CD14-positive monocyte (primary cell): ENCODE data around the gene GLT6D1. TPM values are rescaled to one million over a fixed set of nuclear protein-coding genes. Genes with fewer than 3 reads are reported as not detected.
A peak's percentile ranks its signal among the peaks of the same experiment; 100 is the strongest.

Source experiments
- DNase-seq, 3 donors: peaks; one replicate each; pipeline ENCODE4 v3.0.0-alpha.2; 2011 to 2022
- H2AFZ ChIP-seq: 2 replicates; pipeline ENCODE4 v1.6.0; 2012; ENCODE audit warnings: mild to moderate bottlenecking, low read depth, low read length, inconsistent platforms; ENCODE audit not compliant: insufficient read depth, poor library complexity, severe bottlenecking
- H3K27ac ChIP-seq, 2 donors: 1 replicate in 1 of 2; 2 replicates in 1 of 2; pipeline ENCODE4 v1.5.1; 2012 to 2013; ENCODE audit warnings: low read length in 2 of 2, control low read depth in 1 of 2, inconsistent platforms in 1 of 2, low read depth in 1 of 2, mild to moderate bottlenecking in 1 of 2
- H3K27me3 ChIP-seq, 2 donors: one replicate each; pipeline versions ENCODE4 v1.6.0 to v1.6.1; 2011 to 2013; ENCODE audit warnings: low read length in 2 of 2; ENCODE audit not compliant: control insufficient read depth in 2 of 2, insufficient read depth in 2 of 2
- H3K36me3 ChIP-seq, 2 donors: replicated peaks in 1 of 2; 1 replicate in 1 of 2; 2 replicates in 1 of 2; pipeline versions ENCODE4 v1.5.1 to v1.6.1; 2012 to 2013; ENCODE audit warnings: low read length in 2 of 2, control low read depth in 1 of 2, inconsistent platforms in 1 of 2, mild to moderate bottlenecking in 1 of 2; ENCODE audit not compliant: insufficient read depth in 2 of 2, control insufficient read depth in 1 of 2
- H3K4me1 ChIP-seq, 2 donors: 1 replicate in 1 of 2; 2 replicates in 1 of 2; pipeline versions ENCODE4 v1.5.1 to v1.6.1; 2012 to 2013; ENCODE audit warnings: low read length in 2 of 2, control low read depth in 1 of 2, inconsistent platforms in 1 of 2, mild to moderate bottlenecking in 1 of 2, moderate library complexity in 1 of 2; ENCODE audit not compliant: insufficient read depth in 2 of 2, control insufficient read depth in 1 of 2
- H3K4me2 ChIP-seq: replicated peaks from 2 replicates; pipeline ENCODE3; 2012; ENCODE audit warnings: low read length, moderate library complexity, mild to moderate bottlenecking; ENCODE audit not compliant: poor library complexity, severe bottlenecking; ENCODE audit errors: extremely low read depth
- H3K4me3 ChIP-seq, 3 experiments: fragments of 200-600 bp in 1 of 3; sonication (generic) in 1 of 3; replicated peaks in 1 of 3; 1 replicate in 2 of 3; 2 replicates in 1 of 3; pipeline ENCODE4 v1.5.1; 2011 to 2013; ENCODE audit warnings: low read length in 3 of 3, mild to moderate bottlenecking in 3 of 3, control low read depth in 2 of 3, low read depth in 2 of 3, inconsistent platforms in 1 of 3, moderate library complexity in 1 of 3
- H3K79me2 ChIP-seq: 2 replicates; pipeline ENCODE4 v1.6.0; 2012; ENCODE audit warnings: mild to moderate bottlenecking, control low read depth, inconsistent platforms, low read length, moderate library complexity; ENCODE audit not compliant: insufficient read depth
- H3K9ac ChIP-seq: 2 replicates; pipeline ENCODE4 v1.6.0; 2017; ENCODE audit warnings: low read length, mild to moderate bottlenecking; ENCODE audit not compliant: insufficient read depth, poor library complexity, severe bottlenecking
- H3K9me3 ChIP-seq, 2 donors: replicated peaks in 1 of 2; 1 replicate in 1 of 2; 2 replicates in 1 of 2; pipeline versions ENCODE4 v1.5.1 to v1.6.1; 2012 to 2013; ENCODE audit warnings: low read length in 2 of 2, control low read depth in 1 of 2; ENCODE audit not compliant: control insufficient read depth in 1 of 2, insufficient read depth in 1 of 2
- H4K20me1 ChIP-seq: 2 replicates; pipeline ENCODE4 v1.6.0; 2012; ENCODE audit warnings: mild to moderate bottlenecking, low read length, control low read depth, moderate library complexity; ENCODE audit not compliant: insufficient read depth
- H3K27ac Mint-ChIP-seq, 7 donors: one replicate each; pipeline ENCODE4 v1.8.0; 2020; ENCODE audit warnings: mild to moderate bottlenecking in 7 of 7, mixed read lengths in 7 of 7, moderate library complexity in 6 of 7, inconsistent platforms in 2 of 7
- H3K27me3 Mint-ChIP-seq, 3 donors: one replicate each; pipeline ENCODE4 v1.8.0; 2021 to 2022; ENCODE audit warnings: low read depth in 3 of 3, mild to moderate bottlenecking in 3 of 3, mixed read lengths in 3 of 3, moderate library complexity in 3 of 3, inconsistent platforms in 1 of 3
- H3K36me3 Mint-ChIP-seq, 2 donors: one replicate each; pipeline ENCODE4 v1.8.0; 2020; ENCODE audit warnings: mixed read lengths in 2 of 2, inconsistent platforms in 1 of 2, mild to moderate bottlenecking in 1 of 2
- H3K4me1 Mint-ChIP-seq: one replicate; pipeline ENCODE4 v1.8.0; 2020; ENCODE audit warnings: mild to moderate bottlenecking, mixed read lengths
- H3K4me3 Mint-ChIP-seq, 2 donors: one replicate each; pipeline ENCODE4 v1.8.0; 2020; ENCODE audit warnings: mild to moderate bottlenecking in 2 of 2, mixed read lengths in 2 of 2, moderate library complexity in 1 of 2
- H3K9me3 Mint-ChIP-seq, 7 donors: one replicate each; pipeline ENCODE4 v1.8.0; 2020 to 2022; ENCODE audit warnings: mixed read lengths in 7 of 7, mild to moderate bottlenecking in 6 of 7, moderate library complexity in 6 of 7, inconsistent platforms in 2 of 7
- CTCF ChIP-seq: fragments of 200-600 bp; IDR thresholded peaks from one replicate; pipeline ENCODE4 v1.8.0; 2022; ENCODE audit warnings: antibody characterized with exemption, mild to moderate bottlenecking
- WGBS: methylation state at CpG from one replicate; pipeline ENCODE4 v1.1.5; 2013; ENCODE audit warnings: missing lambda C conversion rate; ENCODE audit not compliant: insufficient coverage; 5-methylcytosine and 5-hydroxymethylcytosine counted together
- intact Hi-C, 2 donors: fragments of 100-400 bp; cut with micrococcal nuclease; formaldehyde crosslinking; loops; one replicate each; pipeline versions ENCODE4 v1.15.0 to v1.15.1; 2023
- polyA plus RNA-seq, 3 donors: library from polyadenylated mRNA; depleted of rRNA in 1 of 3; unstranded in 2 of 3; stranded (reverse) in 1 of 3; fragments of 300-500 nt in 2 of 3; fragments of >200 nt in 1 of 3; fragmentation: Illumina TruSeq in 2 of 3; gene quantifications; 1 replicate in 2 of 3; 2 replicates in 1 of 3; pipeline ENCODE4 v1.2.3, GENCODE V29; 2012 to 2021

GLT6D1 gene
- polyA plus RNA-seq, 3 donors: not detected

GRCh38 chr9:135605238-135605781, 34.0 kb downstream of the GLT6D1 start:
- Mint-ChIP-seq H3K4me3 (peak overlapping the region in 1 of 2 donors; percentile 34), H3K27ac (no peak overlapping the region), H3K27me3 (peaks cover 3 to 9% (median 8%) of the 10 kb centered on the region in 3 donors), H3K36me3 (no peaks in the 10 kb centered on the region), H3K4me1 (no peaks in the 10 kb centered on the region), H3K9me3 (peaks cover 0 to 2% (median 0%) of the 10 kb centered on the region in 7 donors)
- H3K4me1 ChIP-seq: no peaks in the 10 kb centered on the region
- no peak overlapping the region for H2AFZ ChIP-seq
- H3K27me3 ChIP-seq: peaks cover 0 to 1% of the 10 kb centered on the region in 2 donors
- no peak overlapping the region for H3K27ac ChIP-seq
- TF ChIP-seq CTCF: no peak
- intact Hi-C loops: loop anchor here in 1 of 2 donors (10.0 kb wide), 1 partner anchor 679 kb away; no protein-coding TSS in a partner anchor
- WGBS: 84% methylated on average over 10 of the region's 14 CpGs
- no peaks in the 10 kb centered on the region for H4K20me1 ChIP-seq
- H3K4me3 ChIP-seq: no peak overlapping the region
- H3K9ac ChIP-seq: no peak overlapping the region
- no peaks in the 10 kb centered on the region for H3K9me3 ChIP-seq
- no peaks in the 10 kb centered on the region for H3K36me3 ChIP-seq
- H3K4me2 ChIP-seq: no peak overlapping the region
- no peaks in the 10 kb centered on the region for H3K79me2 ChIP-seq
- DNase-seq: no peak

GRCh38 chr9:135604437-135605237, 34.7 kb downstream of the GLT6D1 start:
- no peak overlapping the region for H3K9ac ChIP-seq
- no peak overlapping the region for H3K4me2 ChIP-seq
- WGBS: 87% methylated on average over 24 of the region's 31 CpGs
- Mint-ChIP-seq H3K27me3 (peaks cover 2 to 10% (median 9%) of the 10 kb centered on the region in 3 donors), H3K36me3 (no peaks in the 10 kb centered on the region), H3K9me3 (peaks cover 0 to under 1% (median 0%) of the 10 kb centered on the region in 7 donors), H3K4me3 (no peak overlapping the region), H3K4me1 (no peaks in the 10 kb centered on the region), H3K27ac (no peak overlapping the region)
- H3K79me2 ChIP-seq: no peaks in the 10 kb centered on the region
- DNase-seq: no peak
- H3K4me1 ChIP-seq: no peaks in the 10 kb centered on the region
- peaks cover 0 to 3% of the 10 kb centered on the region in 2 donors for H3K27me3 ChIP-seq
- intact Hi-C loops: loop anchor here in 1 of 2 donors (10.0 kb wide), 1 partner anchor 680 kb away; no protein-coding TSS in a partner anchor
- H3K36me3 ChIP-seq: no peaks in the 10 kb centered on the region
- no peak overlapping the region for H3K27ac ChIP-seq
- H2AFZ ChIP-seq: no peak overlapping the region
- no peaks in the 10 kb centered on the region for H4K20me1 ChIP-seq
- H3K9me3 ChIP-seq: no peaks in the 10 kb centered on the region
- H3K4me3 ChIP-seq: no peak overlapping the region
- TF ChIP-seq CTCF: no peak
